GDM1 (cell line): Measurements from ENCODE around the gene CMSS1.
A peak's percentile ranks its signal among the peaks of the same experiment; 100 is the strongest.

Source experiments
- DNase-seq: peaks from one replicate; lab custom pipeline; 2025; lab: John Stamatoyannopoulos, UW

CMSS1 gene

DNA sequence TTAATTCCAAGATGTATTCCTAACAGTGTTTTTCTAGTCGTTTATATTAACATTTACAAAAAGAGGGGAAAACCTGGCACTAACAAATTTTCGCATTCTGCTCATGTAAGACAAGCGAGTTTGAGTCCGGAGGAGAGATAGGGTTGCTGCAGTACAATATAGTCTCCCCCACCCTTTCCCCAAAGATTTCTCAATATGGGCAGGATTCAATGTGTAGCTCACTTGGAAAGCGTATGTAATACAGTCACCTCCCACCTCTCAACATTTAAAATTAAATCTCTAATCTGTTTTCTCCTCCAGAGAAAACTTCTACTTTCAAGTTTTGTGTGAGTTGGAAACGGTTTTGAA, 57.9 kb downstream of the CMSS1 start:
- DNase-seq, result no peak

DNA sequence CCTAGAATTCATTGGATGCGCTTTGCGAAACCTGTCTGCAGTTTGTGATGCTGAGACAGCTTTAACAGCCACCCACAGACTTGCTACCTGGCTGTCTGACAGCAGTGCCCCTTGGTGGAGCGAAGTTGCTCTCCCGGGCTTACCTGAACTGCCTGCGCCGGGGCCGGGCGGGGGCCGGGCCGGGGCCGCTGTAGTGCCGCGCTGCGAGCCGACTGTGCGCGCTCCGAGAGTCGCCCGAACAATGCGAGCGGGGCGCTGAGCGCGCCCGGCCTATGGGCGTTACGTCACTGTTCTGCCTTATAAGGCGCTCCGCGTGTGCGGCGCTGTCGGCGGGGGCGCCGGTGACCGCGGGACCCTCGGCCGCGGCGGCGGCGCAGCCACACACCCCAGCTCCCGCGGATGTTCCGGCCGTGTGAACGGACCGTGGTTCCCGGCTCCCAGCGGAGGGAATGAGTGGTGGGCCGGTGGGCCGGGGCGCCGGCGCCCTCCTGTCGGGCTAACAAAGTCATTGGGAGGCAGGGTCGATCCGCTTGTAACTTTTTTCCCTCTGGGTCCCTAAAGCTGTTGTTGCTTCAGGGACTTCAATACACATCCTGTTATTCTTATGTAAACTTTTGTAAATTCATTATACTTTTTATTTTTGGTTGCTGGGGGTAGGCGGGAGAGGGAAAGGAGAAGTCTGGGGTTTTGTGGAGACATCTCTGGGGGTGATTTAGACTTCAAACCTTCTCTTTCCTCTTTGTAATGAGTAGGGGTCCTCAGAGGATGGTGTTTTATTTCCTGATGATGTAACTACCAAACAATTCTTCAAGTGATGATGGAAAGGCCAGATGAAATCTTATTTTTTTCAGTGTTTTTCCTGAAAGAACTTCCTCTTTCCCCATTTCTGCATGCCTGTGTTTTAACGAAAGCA, 58.5 kb downstream of the CMSS1 start:
- DNase-seq, result peak; percentile 62

DNA sequence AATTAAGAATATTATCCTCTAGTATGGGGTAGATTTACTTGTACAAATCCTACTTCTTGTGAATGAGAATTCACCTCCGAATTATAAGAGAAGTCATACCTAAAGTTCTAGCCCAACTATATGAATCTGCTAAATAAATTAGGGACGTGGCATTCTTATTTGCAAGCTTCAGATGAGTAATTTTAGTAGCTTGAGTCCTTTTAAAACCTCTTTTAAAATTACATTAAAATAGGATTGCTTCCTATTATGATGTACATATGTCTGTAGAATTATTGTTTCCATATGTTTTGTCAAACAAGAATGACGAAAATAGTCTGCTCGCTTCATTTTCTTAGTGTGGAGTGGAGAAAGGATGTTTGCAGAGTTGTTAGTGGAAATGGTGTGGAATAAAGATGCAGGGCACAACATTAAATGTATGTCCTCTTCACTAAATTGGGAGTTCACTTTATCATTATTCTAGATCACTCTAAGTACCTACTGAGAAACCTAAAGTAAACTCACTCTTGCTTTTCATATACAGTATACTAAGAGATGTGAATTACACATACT, 59.4 kb downstream of the CMSS1 start:
- no peak for DNase-seq

DNA sequence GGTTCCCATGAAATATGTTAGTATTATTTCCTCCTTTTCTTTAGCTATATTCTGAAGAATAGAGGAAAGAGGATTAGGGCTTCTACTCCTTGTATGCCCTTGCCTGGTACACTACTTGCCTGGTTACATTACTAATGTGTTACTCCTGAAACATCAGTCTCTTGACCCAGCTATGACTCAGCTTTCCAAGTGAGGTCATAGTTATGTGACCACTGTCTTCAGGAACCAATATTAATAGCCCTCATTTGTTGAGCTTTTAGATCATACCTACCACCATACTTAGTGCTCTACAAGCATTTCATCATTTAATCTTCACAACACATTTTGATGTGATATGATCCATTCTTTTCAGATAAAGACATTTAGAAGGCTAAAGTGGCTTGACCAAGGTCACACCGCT, 60.3 kb downstream of the CMSS1 start:
- no peak for DNase-seq

DNA sequence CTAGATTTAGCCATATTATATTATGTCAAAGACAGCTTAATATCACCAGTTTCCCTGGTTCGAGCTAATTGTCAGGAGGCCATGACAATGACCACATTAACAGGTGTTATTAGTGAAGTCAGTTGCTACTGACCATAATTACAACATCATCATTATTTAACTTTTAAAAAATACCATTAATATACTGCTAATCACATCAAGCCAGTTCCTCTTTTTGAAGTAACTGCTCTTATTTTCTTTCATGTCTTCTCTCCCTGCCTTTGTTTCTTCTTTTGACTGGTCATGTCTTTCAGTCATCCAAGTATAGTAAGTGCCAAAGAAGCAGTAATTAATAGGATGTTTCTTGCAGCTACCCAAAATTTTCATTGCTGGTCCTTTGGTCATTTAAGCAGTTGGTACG, 61.6 kb downstream of the CMSS1 start:
- DNase-seq, result no peak

DNA sequence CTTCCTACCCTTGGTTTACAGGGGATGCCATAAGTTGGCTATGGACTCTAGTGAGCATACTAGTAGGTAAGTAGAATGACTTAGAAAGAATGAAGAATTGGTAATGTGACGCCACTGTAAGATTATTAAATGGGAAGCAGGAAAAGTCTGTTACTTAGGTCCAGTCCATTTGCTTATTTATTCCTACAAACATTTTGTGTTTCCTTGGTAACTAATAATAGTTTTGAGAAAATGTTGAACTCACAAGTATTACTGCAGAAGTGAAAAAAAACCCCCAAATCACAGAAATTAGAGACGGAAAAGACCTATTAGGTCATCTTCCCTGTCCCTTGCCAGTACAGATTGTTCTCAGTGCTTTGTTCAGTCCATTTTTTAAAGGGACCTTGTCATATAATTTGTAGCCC, 63.5 kb downstream of the CMSS1 start:
- DNase-seq, result no peak

DNA sequence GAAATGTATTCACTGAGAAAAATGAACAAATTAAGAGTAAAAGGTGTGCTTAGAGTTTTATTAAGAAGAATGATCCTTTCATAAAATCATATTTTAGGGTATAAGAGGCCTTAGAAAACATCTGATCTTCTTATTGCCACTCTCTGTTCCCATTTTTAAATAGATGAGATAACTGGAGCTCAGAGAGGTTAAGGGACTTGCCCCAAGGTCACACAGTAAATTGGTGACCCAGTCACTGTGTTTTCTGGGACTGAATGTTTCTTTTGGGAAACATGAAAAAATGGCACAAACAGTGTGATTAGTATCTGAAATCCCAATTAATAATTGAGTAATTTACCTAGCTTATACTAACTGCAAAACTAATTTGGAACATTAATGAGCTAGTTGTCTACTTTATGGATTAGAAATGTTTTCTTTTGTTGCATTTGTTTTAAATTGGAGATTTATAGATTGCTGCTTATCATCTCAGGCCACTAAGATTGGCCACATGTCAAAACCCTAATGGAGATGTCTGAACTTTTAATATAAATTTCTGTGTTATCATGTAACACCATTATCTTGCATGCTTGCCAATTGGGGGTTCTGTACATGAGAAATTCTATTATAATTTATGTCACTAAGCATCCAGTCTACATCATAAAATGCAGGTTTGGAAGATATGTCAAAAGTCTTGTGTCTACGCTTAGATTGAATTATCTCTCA, 64.9 kb downstream of the CMSS1 start:
- no peak for DNase-seq

DNA sequence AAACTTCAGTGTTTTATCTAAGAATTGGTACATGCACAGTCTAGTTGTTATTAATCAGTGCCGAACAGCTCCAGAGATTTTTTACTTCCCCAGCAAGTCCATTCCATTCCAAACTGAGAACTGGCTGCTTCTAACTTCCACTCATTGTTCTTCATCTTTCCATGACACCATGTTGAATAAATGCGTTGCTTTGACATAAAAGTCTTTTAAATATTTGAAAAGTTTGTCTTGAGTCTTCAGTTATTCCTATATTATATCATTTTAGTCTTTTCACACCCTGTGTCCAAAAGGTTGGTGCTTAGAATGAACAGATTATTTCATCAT, 65.4 kb downstream of the CMSS1 start:
- no peak for DNase-seq

DNA sequence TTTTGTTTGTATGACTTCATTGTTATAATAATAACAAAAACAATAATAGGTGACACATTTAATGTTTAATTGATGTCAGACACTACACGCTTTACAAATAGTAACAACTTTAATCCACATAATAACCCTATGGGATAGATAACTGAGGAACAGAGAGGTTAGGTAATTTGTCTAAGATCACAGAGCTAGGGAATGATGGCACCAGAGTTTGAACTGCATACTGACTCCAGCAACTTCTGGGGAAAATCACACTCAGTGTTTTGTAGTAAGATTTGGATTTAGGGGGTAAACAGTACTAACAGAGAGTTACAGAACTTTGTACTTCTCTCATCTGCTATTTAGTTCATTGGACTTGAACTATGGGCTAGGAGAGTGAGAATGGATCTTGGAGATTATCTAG, 66.0 kb downstream of the CMSS1 start:
- DNase-seq, result no peak

DNA sequence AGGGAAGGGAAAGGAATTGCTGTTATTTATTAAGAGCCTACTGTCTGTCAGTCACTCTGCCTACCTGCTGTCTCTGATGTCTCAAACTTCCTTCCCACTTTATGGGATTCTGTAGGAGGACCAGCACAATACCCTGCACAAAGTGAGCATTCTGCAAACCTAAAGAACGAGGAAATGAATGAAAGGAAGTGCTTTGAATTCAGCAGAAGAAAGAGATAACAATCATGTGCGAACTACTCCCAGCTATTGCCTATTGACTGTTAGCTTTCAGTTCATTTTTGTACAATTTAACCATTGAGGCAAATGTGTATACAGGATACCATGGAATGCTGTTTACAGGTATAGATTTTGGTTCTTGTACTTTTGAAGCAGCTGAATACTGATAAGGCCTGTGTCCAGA, 66.8 kb downstream of the CMSS1 start:
- no peak for DNase-seq

DNA sequence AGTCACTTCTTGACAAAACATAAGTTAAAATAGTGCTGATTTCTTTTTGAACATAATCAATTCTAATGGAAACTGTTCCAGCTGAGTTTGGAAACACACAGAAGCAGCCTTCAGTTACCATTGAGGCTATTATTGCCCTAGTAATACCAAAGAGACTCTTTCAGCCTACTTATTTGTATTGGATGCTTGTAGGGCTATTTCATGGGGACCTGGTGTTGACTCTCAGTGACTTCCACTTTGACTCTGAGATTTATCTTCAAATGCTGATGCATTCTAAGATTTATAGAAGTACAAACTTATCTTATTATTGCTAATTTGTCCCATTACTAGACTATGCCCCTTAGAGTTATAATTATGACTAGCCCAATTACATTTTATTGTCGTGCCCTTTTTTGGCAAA, 67.4 kb downstream of the CMSS1 start:
- no peak for DNase-seq

DNA sequence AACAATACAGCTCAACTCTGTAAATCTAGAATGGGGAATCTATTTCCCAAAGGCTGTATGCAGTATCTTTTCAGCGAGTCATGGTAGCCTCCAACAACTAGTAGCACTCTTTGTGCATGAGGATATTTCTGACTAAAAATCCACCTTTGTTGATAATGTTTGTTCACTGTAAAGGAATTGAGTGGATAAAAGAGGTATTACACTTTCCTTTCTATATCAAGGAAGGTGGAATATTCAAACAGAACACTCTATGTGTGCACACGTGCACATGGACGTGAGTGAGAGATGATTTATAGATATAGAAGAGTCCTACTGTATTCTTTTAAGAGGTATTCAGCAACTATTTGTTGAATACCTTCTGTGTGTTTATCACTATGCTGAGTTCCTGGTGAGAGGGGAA, 68.2 kb downstream of the CMSS1 start:
- DNase-seq, result no peak

DNA sequence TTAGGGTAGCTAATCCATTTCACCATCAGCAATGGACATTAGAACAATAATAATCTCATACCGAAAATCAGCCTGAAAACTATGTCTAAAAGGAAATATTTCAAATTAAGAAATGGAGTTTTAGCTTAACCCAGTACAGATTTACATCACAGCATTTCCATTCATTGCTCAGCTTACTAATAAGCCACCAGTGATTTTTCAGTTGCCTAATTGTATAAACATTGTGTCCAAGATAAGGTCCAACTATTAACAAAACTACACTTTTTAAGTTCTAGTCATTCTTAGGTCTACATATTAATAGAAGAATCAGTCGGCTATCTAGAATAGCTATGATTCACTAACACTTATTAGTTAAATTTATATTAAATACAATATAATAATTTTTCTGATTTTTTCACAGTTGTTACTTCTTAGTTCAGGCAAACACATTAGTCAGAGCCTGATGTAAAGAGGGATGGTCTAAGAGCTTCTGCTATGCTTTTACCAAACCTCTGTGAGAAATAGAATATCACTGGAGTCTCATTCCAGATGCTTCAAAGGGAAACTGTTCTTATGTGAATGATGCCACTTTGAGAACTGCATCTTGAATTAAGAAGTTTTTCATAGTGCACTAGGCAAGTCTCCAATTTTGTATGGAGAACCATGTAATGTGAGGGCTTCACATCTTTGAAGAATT, 74.1 kb downstream of the CMSS1 start:
- DNase-seq, result no peak

DNA sequence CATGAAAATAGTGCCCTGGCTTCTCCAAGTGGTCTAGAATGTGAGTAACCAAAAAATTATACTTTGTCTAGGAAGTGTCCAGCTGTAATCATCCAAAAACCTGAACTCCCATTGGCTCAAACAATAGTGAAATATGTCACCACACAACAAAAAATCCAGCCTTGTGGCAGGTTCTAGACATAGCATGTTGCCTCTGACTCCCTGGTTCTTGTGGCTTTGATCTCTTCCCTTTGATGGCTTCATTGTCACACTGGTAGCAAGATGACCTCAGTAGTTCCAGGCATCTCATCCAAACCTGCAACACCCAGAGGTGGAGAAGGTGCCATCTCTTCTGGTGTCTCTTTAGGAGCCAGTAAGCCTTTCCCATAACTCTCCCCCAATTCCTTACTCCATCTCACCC, 74.7 kb downstream of the CMSS1 start:
- no peak for DNase-seq

DNA sequence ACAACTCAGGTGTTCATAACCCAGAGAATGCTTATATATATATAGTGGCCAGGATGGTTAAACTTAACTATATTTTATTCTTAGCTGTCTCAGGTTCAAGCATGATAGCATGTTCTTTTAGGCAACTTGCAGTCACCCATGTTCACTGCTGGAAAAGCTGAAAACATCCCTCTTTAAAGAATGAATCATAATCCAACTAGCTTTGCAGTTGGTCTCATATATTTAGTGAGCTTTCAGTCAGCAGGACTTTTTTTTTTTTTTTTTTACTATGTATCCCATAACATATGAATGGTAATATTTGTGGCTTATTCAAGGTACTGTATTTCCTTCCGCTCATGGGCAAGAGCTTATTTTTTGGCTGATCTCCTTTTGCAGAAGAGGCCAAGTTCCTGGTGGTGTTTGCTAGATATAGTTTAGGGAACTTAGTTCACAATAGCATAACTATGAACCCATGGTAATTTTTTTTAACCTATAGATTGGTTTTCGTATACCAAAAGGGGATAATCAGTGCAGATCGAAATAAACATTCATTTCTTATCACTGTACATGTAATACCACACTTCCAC, 77.6 kb downstream of the CMSS1 start:
- peak; percentile 40 for DNase-seq

DNA sequence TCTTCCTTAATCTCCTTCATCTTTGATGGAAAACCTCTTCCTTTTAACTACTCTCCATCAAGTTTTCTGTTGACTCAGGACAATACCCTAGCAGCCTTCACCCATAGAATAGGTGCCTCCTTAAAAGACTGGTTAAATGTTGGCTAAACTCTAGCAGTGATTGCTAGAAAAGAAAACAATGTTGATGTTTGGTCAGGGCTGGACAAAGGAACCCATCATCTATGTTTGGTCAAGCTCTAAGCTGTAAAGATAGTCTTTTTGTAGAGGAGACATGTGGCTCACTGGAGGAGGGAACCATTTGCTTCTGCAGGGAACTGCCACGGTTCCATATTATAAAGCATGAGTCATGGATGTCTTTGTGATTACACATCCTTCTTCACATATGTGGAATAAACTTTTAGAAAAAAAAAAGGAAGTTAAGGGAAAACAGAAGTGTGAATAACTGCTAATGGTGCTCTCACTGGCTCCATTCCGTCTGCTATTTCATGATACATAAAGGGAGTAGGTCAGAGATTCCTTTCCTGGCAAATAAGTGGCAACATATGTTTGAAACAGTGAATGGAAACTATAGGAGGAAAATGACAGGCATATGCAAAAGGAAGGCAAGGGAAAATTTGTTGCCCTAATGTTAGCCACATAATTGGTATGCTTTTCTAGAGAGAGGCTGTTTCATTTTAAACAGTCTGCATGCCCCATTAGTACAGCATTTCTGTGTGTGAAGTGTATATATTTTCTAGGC, 78.2 kb downstream of the CMSS1 start:
- DNase-seq, result peak; percentile 18

DNA sequence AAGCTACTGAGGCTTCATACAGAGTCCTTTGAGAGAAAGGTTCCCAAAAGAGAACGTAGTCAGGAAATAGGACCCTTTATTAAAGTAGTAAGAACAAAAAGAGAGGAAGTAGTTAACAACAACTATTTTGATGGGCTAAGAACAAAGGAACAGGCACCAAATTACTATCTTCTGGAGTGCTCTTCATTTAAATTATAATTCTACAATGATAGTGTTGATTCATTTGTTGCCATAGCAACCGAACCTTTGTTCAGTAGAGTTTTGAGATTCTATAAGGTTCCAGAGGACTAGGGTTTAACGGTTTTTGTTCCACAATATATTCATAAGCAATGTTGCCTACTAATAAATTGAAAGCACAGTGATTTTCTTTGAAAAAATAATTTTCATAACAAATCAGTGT, 78.8 kb downstream of the CMSS1 start:
- no peak for DNase-seq

DNA sequence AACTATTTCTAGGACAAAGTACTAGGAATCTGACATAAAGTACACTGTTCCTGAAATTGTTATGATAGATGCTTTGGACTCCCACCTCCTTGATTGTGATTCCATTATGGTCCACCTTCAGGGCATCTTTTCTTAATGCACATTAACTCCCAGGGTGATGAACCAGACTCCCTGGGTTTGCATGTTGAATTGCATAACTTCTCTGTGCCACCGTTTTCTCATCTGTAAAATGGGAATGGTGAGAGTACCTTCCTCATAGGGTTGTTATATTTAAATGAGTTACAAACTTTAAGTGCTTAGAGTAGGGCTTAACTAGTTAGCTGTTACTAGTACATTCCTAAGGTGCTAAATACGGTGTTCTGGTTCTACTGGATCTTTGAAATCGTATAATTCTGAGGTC, 81.9 kb downstream of the CMSS1 start:
- no peak for DNase-seq

DNA sequence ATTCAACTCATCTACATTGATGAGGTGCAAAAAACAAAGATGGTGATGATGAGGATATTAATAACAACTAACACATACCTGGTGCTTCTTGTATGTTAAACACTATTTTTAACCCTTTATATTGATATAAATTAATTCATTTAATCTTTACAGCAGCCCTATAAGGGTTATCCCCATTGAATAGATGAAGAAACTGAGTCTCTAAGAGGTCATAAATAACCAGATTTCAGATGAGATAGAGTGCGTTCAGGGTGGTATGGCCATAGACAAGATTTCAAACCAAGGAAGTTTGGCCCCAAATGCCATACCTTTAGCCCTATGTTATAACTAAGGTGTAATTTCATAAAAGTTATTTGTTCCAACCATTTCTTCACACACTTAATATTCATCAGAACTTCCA, 82.6 kb downstream of the CMSS1 start:
- no peak for DNase-seq

DNA sequence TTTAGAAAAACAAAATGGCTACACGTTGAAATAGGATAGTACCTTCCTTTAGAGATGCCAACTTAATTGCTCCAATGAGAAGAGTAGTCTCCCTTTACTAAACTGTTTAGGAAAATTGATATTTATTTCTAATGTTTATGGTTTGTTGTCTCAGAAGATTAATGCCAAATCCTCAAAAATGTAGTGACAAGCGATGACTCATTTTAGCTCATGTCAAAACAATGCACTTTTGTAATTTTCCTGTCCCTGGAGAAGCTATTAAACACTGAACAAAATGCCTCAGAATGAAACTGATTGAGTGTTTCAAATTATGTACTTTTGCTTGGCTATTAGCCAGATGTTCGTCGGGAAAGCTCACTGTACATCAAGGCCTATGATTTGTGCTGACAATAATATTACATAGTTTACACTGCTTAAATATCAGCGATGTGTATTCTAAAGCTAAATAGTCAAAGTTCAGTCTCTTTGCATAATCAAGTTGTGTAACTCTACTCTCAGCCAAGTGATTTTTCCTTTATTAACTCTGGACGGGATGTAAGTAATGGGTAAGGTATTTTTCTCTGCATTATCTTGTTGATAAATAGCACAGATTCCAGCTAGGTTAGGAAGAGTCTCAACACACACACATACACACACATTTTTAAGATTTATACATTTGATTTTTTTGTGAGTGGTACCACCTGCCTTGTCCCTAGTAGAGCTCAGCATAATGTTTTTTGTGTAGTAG, 83.7 kb downstream of the CMSS1 start:
- DNase-seq, result no peak

DNA sequence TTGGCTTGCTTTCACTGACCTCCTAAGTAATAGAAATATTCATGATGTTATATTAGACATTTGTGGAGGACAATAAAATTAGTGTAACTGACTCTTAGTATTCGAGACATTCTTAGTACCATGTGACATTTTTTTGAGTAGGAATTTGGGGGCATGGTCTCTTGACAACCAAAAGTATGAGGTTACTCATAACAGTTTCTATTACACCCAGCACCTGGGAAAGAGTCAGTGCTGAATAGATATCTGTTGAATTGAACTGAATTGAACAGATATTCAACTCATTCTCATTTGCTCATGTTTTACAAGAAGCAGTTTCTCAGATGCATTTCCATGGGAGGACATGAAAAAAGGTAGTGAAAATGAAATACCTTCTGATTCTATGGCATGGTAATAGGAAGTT, 84.4 kb downstream of the CMSS1 start:
- DNase-seq, result no peak
